Loucy (cell line): Measurements from ENCODE around the gene NHS.

Source experiments
- H2AFZ ChIP-seq: fragments of 200-600 bp; sonication (generic); 2 replicates; pipeline ENCODE4 v1.6.0; 2016; ENCODE audit warnings: antibody characterized with exemption, mild to moderate bottlenecking, low read length, moderate library complexity
- H3F3A ChIP-seq: fragments of 200-600 bp; 2 replicates; pipeline ENCODE4 v1.6.0; 2016; ENCODE audit warnings: antibody characterized with exemption, low read depth, mild to moderate bottlenecking
- H3K27me3 ChIP-seq: fragments of 200-600 bp; sonication (generic); 2 replicates; pipeline ENCODE4 v1.6.1; 2014; ENCODE audit warnings: low read length, mild to moderate bottlenecking; ENCODE audit not compliant: insufficient read depth, poor library complexity, severe bottlenecking
- H3K36me3 ChIP-seq: fragments of 200-600 bp; sonication (generic); 2 replicates; pipeline ENCODE4 v1.6.1; 2016; ENCODE audit warnings: low read length; ENCODE audit not compliant: insufficient read depth
- H3K4me1 ChIP-seq: fragments of 200-600 bp; sonication (generic); 2 replicates; pipeline ENCODE4 v1.5.1; 2014; ENCODE audit warnings: low read length, mild to moderate bottlenecking; ENCODE audit not compliant: insufficient read depth, poor library complexity, severe bottlenecking
- H3K4me2 ChIP-seq: fragments of 200-600 bp; sonication (generic); 2 replicates; pipeline ENCODE4 v1.6.0; 2014; ENCODE audit warnings: antibody characterized with exemption, low read length, low read depth, mild to moderate bottlenecking; ENCODE audit not compliant: poor library complexity, severe bottlenecking
- H3K4me3 ChIP-seq: fragments of 200-600 bp; sonication (generic); 2 replicates; pipeline ENCODE4 v1.5.1; 2014; ENCODE audit warnings: low read length, mild to moderate bottlenecking, mixed read lengths; ENCODE audit not compliant: poor library complexity, severe bottlenecking
- H3K79me2 ChIP-seq: fragments of 200-600 bp; sonication (generic); 2 replicates; pipeline ENCODE4 v1.6.1; 2014; ENCODE audit warnings: low read length; ENCODE audit not compliant: insufficient read depth
- H3K9ac ChIP-seq: fragments of 200-600 bp; sonication (generic); 2 replicates; pipeline ENCODE4 v1.6.0; 2014; ENCODE audit warnings: mild to moderate bottlenecking, low read depth, low read length, moderate library complexity; ENCODE audit not compliant: poor library complexity, severe bottlenecking
- H3K9me2 ChIP-seq: fragments of 200-600 bp; sonication (generic); replicated peaks from 2 replicates; pipeline ENCODE4 v1.6.1; 2016; ENCODE audit warnings: low read depth, low read length, mixed read lengths
- H3K9me3 ChIP-seq: fragments of 200-600 bp; sonication (generic); 2 replicates; pipeline ENCODE4 v1.6.1; 2014; ENCODE audit warnings: mild to moderate bottlenecking, antibody characterized with exemption, low read length, low read depth; ENCODE audit not compliant: insufficient read depth
- H4K20me1 ChIP-seq: fragments of 200-600 bp; sonication (generic); 2 replicates; pipeline ENCODE4 v1.6.0; 2014; ENCODE audit warnings: antibody characterized with exemption, low read length, mild to moderate bottlenecking; ENCODE audit not compliant: insufficient read depth, poor library complexity, severe bottlenecking
- CTCF ChIP-seq: fragments of 200-600 bp; sonication (generic); conservative IDR thresholded peaks from 2 replicates; pipeline ENCODE4 v1.5.1; 2014; ENCODE audit warnings: mild to moderate bottlenecking, antibody characterized with exemption, low read length
- EZH2phosphoT487 ChIP-seq: fragments of 200-600 bp; IDR thresholded peaks from 2 replicates; pipeline ENCODE4 v1.6.1; 2018; ENCODE audit warnings: antibody characterized with exemption, mild to moderate bottlenecking, moderate library complexity, borderline replicate concordance

Gene NHS

DNA sequence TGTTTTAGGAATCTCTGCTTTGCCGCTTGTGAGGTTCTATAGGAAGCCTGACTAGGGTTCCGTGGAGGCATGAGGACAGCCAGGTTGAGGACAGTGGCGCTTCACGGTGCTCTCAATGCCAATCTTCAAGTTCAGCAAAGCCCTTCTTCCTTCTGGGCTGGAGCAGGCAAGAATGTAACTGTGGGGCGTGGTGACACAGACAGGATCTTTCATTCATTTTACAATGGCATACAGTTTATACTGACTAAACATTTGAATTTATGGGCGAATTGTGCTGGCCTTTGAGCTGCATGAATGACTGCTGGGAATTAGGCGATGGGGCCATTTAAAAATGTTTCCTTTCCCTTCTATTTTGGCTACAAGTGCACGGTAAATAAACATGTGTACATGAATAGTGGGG lies 2.9 kb upstream of the NHS start:
- Histone ChIP-seq H2AFZ (no peak overlapping the region), H3K9me2 (no peaks in the 10 kb centered on the region), H3K4me2 (no peak overlapping the region), H3F3A (no peaks in the 10 kb centered on the region), H3K4me3 (no peak overlapping the region), H3K79me2 (no peaks in the 10 kb centered on the region), H4K20me1 (no peaks in the 10 kb centered on the region), H3K9me3 (no peaks in the 10 kb centered on the region), H3K9ac (no peak overlapping the region), H3K36me3 (no peaks in the 10 kb centered on the region), H3K27me3 (no peaks in the 10 kb centered on the region), H3K4me1 (no peaks in the 10 kb centered on the region)
- no peak for TF ChIP-seq CTCF
- TF ChIP-seq EZH2phosphoT487 = no peak

- Histone ChIP-seq H3F3A (no peaks in the 10 kb centered on the region), H2AFZ (no peak overlapping the region), H4K20me1 (no peaks in the 10 kb centered on the region), H3K4me2 (no peak overlapping the region), H3K9ac (no peak overlapping the region), H3K9me2 (no peaks in the 10 kb centered on the region), H3K4me1 (no peaks in the 10 kb centered on the region), H3K27me3 (no peaks in the 10 kb centered on the region), H3K36me3 (no peaks in the 10 kb centered on the region), H3K4me3 (no peak overlapping the region), H3K79me2 (no peaks in the 10 kb centered on the region), H3K9me3 (no peaks in the 10 kb centered on the region)
- TF ChIP-seq CTCF (no peak), EZH2phosphoT487 (no peak)
Measured at GRCh38 chrX:17373337-17373736, 1.7 kb upstream of the NHS start.

DNA sequence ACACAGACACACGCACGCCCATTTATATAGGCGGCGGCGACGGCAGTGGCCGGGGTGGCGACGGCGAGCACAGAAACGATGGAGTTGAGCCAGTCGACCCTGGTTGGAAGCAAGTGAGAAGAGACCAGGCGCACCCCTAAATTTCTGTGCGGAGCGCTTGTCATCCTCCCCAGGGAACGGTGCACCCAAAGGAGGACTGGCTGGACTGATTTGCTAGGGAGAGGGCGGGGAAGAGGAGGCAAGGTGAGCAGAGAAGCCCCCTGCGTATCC lies 302 bp downstream of the NHS start:
- Histone ChIP-seq H3K36me3 (no peaks in the 10 kb centered on the region), H3K4me1 (no peaks in the 10 kb centered on the region), H3K4me2 (no peak overlapping the region), H3K9ac (no peak overlapping the region), H3F3A (no peaks in the 10 kb centered on the region), H3K27me3 (no peaks in the 10 kb centered on the region), H3K79me2 (no peaks in the 10 kb centered on the region), H3K9me2 (no peaks in the 10 kb centered on the region), H2AFZ (no peak overlapping the region), H3K4me3 (no peak overlapping the region), H3K9me3 (no peaks in the 10 kb centered on the region), H4K20me1 (no peaks in the 10 kb centered on the region)
- TF ChIP-seq CTCF (no peak), EZH2phosphoT487 (no peak)
